ENCODE data around the gene CLEC18C.
"Not testable (repeated sequence)": the region's sequence is repeated elsewhere in the genome, so short reads cannot be mapped to it uniquely, and the experiment has no call there.

GRCh38 chr16:70223216-70223615 is 49.6 kb downstream of the CLEC18C start:
- not testable (repeated sequence) for TF ChIP-seq POLR2A, POLR2AphosphoS5 (IDR thresholded peaks at IDR 0.05)

All from spleen (tissue), 3 donors.